ENCODE measurements around the gene GID4.
A peak's percentile ranks its signal among the peaks of the same experiment; 100 is the strongest.

Gene GID4

DNA sequence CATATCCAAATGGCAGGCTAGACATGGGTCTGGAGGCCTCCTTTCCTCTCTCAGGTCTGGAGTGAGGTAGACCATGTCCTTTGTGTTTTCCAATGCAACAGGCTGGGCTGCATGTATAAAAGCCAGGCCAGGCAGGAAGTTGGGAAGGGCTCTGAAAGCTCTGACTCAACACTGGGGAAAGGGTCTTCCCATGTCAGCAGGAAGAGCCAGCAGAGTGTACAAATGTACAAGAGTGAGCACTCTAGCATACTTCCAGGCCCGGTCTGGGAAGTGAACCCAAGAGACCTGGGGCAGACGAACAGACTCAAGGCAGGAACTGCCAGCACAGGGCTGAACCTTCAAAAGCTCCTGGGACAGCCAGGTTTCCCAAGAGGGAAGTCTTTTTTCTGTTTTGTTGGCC lies 7.3 kb upstream of the GID4 start:
- TF ChIP-seq YY1 (IDR thresholded peaks at IDR 0.05; ENCODE audit: low read depth) (no peak), FOXM1 (IDR thresholded peaks at IDR 0.05; ENCODE audit: borderline replicate concordance, low read depth) (no peak), TAF1 (IDR thresholded peaks at IDR 0.05; ENCODE audit: low read depth) (no peak), CEBPB (IDR thresholded peaks at IDR 0.05) (no peak), TEAD4 (IDR thresholded peaks at IDR 0.05) (no peak), EP300 (IDR thresholded peaks at IDR 0.05; ENCODE audit: borderline replicate concordance) (no peak), TCF12 (IDR thresholded peaks at IDR 0.05; ENCODE audit: low read depth) (no peak), RAD21 (IDR thresholded peaks at IDR 0.05; ENCODE audit: low read depth) (no peak)
- TF ChIP-seq, protein P1, sequence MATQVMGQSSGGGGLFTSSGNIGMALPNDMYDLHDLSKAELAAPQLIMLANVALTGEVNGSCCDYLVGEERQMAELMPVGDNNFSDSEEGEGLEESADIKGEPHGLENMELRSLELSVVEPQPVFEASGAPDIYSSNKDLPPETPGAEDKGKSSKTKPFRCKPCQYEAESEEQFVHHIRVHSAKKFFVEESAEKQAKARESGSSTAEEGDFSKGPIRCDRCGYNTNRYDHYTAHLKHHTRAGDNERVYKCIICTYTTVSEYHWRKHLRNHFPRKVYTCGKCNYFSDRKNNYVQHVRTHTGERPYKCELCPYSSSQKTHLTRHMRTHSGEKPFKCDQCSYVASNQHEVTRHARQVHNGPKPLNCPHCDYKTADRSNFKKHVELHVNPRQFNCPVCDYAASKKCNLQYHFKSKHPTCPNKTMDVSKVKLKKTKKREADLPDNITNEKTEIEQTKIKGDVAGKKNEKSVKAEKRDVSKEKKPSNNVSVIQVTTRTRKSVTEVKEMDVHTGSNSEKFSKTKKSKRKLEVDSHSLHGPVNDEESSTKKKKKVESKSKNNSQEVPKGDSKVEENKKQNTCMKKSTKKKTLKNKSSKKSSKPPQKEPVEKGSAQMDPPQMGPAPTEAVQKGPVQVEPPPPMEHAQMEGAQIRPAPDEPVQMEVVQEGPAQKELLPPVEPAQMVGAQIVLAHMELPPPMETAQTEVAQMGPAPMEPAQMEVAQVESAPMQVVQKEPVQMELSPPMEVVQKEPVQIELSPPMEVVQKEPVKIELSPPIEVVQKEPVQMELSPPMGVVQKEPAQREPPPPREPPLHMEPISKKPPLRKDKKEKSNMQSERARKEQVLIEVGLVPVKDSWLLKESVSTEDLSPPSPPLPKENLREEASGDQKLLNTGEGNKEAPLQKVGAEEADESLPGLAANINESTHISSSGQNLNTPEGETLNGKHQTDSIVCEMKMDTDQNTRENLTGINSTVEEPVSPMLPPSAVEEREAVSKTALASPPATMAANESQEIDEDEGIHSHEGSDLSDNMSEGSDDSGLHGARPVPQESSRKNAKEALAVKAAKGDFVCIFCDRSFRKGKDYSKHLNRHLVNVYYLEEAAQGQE (IDR thresholded peaks at IDR 0.05; ENCODE audit: low read depth), result no peak
- TF ChIP-seq, protein P2, sequence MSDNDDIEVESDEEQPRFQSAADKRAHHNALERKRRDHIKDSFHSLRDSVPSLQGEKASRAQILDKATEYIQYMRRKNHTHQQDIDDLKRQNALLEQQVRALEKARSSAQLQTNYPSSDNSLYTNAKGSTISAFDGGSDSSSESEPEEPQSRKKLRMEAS (IDR thresholded peaks at IDR 0.05), result no peak

DNA sequence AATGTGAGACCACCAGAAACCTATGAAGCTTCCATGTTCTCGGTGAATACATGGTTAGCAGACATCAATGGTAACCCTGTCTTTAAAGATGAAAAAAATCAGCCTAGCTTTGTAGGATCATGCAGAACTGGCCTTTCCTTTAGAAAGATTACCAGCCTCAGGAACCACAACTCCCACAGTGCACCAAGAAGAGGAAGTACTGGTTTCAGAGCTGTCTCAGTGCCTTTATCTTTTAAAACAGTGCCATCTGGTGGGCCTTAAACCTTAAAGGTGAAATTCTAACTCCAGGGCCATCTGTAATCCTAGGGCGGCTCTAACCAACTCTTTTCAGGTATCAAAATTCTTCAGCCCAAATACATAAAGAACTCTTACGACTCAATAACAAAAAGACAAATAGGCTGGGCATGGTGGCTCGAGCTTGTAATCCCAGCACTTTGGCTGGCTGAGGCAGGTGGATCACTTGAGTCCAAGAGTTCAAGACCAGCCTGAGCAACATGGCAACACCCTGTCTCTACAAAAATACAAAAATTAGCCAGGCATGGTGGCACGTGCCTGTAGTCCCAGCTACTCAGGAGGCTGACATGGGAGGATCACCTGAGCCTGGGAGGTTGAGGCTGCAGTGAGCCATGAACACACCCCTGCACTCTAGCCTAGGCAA lies 5.6 kb upstream of the GID4 start:
- TF ChIP-seq TEAD4 (IDR thresholded peaks at IDR 0.05) (no peak), ZBTB7A (IDR thresholded peaks at IDR 0.05; ENCODE audit: low read depth) (no peak), TAF1 (IDR thresholded peaks at IDR 0.05; ENCODE audit: low read depth) (no peak), RAD21 (IDR thresholded peaks at IDR 0.05; ENCODE audit: low read depth) (peak; percentile 90)
- TF ChIP-seq, protein P3, sequence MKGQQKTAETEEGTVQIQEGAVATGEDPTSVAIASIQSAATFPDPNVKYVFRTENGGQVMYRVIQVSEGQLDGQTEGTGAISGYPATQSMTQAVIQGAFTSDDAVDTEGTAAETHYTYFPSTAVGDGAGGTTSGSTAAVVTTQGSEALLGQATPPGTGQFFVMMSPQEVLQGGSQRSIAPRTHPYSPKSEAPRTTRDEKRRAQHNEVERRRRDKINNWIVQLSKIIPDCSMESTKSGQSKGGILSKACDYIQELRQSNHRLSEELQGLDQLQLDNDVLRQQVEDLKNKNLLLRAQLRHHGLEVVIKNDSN (IDR thresholded peaks at IDR 0.05), result no peak
- TF ChIP-seq, protein P2 (IDR thresholded peaks at IDR 0.05), result no peak

DNA sequence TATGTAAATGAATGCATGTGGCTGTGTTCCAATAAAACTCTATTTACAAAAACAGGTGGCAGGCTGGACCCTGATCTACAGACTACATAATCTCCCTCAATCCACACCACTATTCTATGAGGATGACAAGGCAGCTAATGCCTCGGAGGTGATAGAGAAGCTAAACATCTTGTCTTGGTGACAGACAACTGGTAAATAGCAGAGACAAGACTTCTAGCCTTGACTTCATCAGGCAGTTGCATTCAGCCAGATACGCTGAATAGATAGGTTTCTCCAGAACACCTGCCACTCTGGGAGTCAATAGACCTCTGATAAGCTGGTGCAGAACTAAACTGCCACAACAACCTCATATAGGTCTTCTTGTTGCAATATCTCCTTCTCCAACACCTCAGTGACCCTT lies 3.5 kb upstream of the GID4 start:
- TF ChIP-seq CREB1 (IDR thresholded peaks at IDR 0.05; ENCODE audit: low read depth) (no peak), TEAD4 (IDR thresholded peaks at IDR 0.05) (no peak), RAD21 (IDR thresholded peaks at IDR 0.05; ENCODE audit: low read depth) (no peak), ZBTB7A (IDR thresholded peaks at IDR 0.05; ENCODE audit: low read depth) (no peak), NFIC (IDR thresholded peaks at IDR 0.05) (no peak), TCF12 (IDR thresholded peaks at IDR 0.05; ENCODE audit: low read depth) (no peak), TAF1 (IDR thresholded peaks at IDR 0.05; ENCODE audit: low read depth) (no peak), CEBPB (IDR thresholded peaks at IDR 0.05) (no peak), FOXM1 (IDR thresholded peaks at IDR 0.05; ENCODE audit: borderline replicate concordance, low read depth) (no peak), YY1 (IDR thresholded peaks at IDR 0.05; ENCODE audit: low read depth) (no peak), EP300 (IDR thresholded peaks at IDR 0.05; ENCODE audit: borderline replicate concordance) (no peak), EGR1 (IDR thresholded peaks at IDR 0.05) (no peak)
- TF ChIP-seq, protein P1 (IDR thresholded peaks at IDR 0.05; ENCODE audit: low read depth), result no peak
- TF ChIP-seq, protein P3 (IDR thresholded peaks at IDR 0.05), result no peak
- TF ChIP-seq, protein P2 (IDR thresholded peaks at IDR 0.05), result no peak

DNA sequence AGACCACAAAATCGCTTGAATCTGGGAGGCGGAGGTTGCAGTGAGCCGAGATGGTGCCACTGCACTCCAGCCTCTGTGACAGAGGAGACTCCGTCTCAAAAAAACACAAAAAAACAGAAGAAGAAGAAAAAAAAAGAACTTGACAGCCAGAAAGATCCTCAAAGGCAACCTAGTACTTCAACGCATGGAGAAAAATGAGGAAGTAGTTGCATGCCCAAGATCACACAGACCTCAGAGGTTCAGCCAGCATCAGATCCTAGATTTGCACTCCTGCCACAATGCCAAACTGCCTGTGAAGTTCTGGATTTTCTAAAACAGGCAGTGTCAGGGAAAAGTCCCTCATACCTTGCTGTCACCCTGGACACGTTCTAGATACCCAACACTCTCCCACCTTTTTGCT lies 1.7 kb upstream of the GID4 start:
- no peak for TF ChIP-seq RAD21 (IDR thresholded peaks at IDR 0.05; ENCODE audit: low read depth)
- TF ChIP-seq, protein P2 (IDR thresholded peaks at IDR 0.05), result no peak

DNA sequence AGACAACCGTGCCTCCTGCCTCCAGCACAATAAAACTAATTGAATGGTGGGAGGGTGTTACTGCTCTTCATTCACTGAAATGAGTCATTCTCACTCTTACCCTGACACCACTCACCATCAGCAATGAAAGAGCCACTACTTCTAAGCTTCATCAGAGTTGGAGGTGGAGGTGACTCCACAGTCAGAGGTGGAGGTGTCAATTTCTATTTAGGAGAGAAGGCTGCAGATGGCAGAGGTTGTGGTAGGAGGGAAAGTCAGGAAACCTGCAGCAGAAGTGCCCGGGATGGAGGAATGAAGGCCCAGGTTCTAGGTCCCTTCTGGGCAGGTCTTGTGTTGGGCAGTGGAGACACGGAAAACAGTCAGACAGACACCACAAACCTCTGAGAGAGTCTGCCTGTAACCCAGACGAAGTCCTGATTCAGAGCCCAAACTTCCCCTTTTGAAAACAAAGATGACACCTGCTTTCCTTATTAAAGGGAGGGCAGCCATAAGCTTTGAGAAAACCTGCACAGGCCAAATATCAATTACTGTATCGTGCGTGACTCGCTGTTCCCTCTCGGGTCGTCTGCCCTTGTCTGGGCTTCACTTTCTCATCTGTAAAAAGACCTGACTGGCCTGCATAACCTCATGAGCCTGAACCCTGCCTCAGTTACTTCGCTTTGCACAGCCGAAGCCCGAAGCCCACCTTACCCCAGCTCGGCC lies 908 bp upstream of the GID4 start:
- TF ChIP-seq ZBTB7A (IDR thresholded peaks at IDR 0.05; ENCODE audit: low read depth) (no peak), YY1 (IDR thresholded peaks at IDR 0.05; ENCODE audit: low read depth) (no peak), TAF1 (IDR thresholded peaks at IDR 0.05; ENCODE audit: low read depth) (no peak), CREB1 (IDR thresholded peaks at IDR 0.05; ENCODE audit: low read depth) (no peak), EP300 (IDR thresholded peaks at IDR 0.05; ENCODE audit: borderline replicate concordance) (no peak), NFIC (IDR thresholded peaks at IDR 0.05) (no peak), TEAD4 (IDR thresholded peaks at IDR 0.05) (no peak), TCF12 (IDR thresholded peaks at IDR 0.05; ENCODE audit: low read depth) (no peak), CEBPB (IDR thresholded peaks at IDR 0.05) (no peak), EGR1 (IDR thresholded peaks at IDR 0.05) (no peak), FOXM1 (IDR thresholded peaks at IDR 0.05; ENCODE audit: borderline replicate concordance, low read depth) (no peak), RAD21 (IDR thresholded peaks at IDR 0.05; ENCODE audit: low read depth) (no peak)
- TF ChIP-seq, protein P1 (IDR thresholded peaks at IDR 0.05; ENCODE audit: low read depth), result no peak
- TF ChIP-seq, protein P3 (IDR thresholded peaks at IDR 0.05), result no peak
- TF ChIP-seq, protein P2 (IDR thresholded peaks at IDR 0.05), result no peak
